IMR-90 (cell line): Measurements from ENCODE around the gene DELE1. TPM values are rescaled to one million over a fixed set of nuclear protein-coding genes. Genes with fewer than 3 reads are reported as not detected.

Experiments
- ATAC-seq: fragments of 200-7000 bp; cut with Tn5 transposase; 2 replicates; pipeline ENCODE4 v1.9.1; 2020; ENCODE audit warnings: low read depth, mild to moderate bottlenecking, moderate library complexity
- BruUV-seq: library from RNA; stranded (reverse); fragments of 400-500 nt; replicated peaks from 2 replicates; lab custom pipeline; 2021; lab: Mats Ljungman, UMichigan
- CTCF ChIA-PET: fragments of 300-600 bp; formaldehyde crosslinking; extraction: SDS; loops from one replicate; lab custom pipeline; 2021; ENCODE audit warnings: antibody characterized with exemption; lab: Yijun Ruan, JAX
- POLR2A ChIA-PET: fragments of 300-600 bp; sonication (Branson Sonifier 250); formaldehyde crosslinking; loops from one replicate; lab custom pipeline; 2022; ENCODE audit warnings: antibody characterized with exemption; ENCODE audit not compliant: unreplicated experiment; lab: Charles Lee
- DNase-seq: peaks from one replicate; pipeline ENCODE4 v3.0.0; 2013
- H2AFZ ChIP-seq: replicated peaks from 2 replicates; pipeline ENCODE3; 2013; ENCODE audit warnings: low read length, mild to moderate bottlenecking; ENCODE audit not compliant: poor library complexity
- H2AK5ac ChIP-seq: 2 replicates; pipeline ENCODE4 v1.6.1; 2013; ENCODE audit warnings: low read depth, low read length, inconsistent platforms
- H2AK9ac ChIP-seq: replicated peaks from 2 replicates; pipeline ENCODE3; 2013; ENCODE audit warnings: mild to moderate bottlenecking, low read depth, low read length, moderate library complexity; ENCODE audit not compliant: poor library complexity
- H2BK120ac ChIP-seq: 2 replicates; pipeline ENCODE4 v1.6.1; 2013; ENCODE audit warnings: low read depth, low read length, inconsistent platforms
- H2BK15ac ChIP-seq: 3 replicates; pipeline ENCODE4 v1.6.1; 2013; ENCODE audit warnings: low read depth, low read length, inconsistent platforms
- H2BK20ac ChIP-seq: 2 replicates; pipeline ENCODE4 v1.6.1; 2013; ENCODE audit warnings: low read depth, mild to moderate bottlenecking, inconsistent platforms, low read length, moderate library complexity
- H2BK5ac ChIP-seq: 2 replicates; pipeline ENCODE4 v1.6.1; 2013; ENCODE audit warnings: mild to moderate bottlenecking, low read depth, low read length, inconsistent platforms; ENCODE audit not compliant: poor library complexity, severe bottlenecking
- H3K14ac ChIP-seq: replicated peaks from 2 replicates; pipeline ENCODE4 v1.6.1; 2013; ENCODE audit warnings: low read depth, low read length, inconsistent platforms
- H3K18ac ChIP-seq: 2 replicates; pipeline ENCODE4 v1.6.1; 2013; ENCODE audit warnings: low read depth, low read length, control low read depth
- H3K23ac ChIP-seq: 2 replicates; pipeline ENCODE4 v1.6.1; 2013; ENCODE audit warnings: low read depth, low read length, inconsistent platforms
- H3K27ac ChIP-seq: 2 replicates; pipeline ENCODE4 v1.5.1; 2013; ENCODE audit warnings: mild to moderate bottlenecking, control low read depth, low read length; ENCODE audit not compliant: insufficient read depth
- H3K27me3 ChIP-seq: 2 replicates; pipeline ENCODE4 v1.6.1; 2013; ENCODE audit warnings: low read length; ENCODE audit not compliant: control insufficient read depth, insufficient read depth
- H3K36me3 ChIP-seq: 2 replicates; pipeline ENCODE4 v1.6.1; 2013; ENCODE audit warnings: low read length, mixed read lengths; ENCODE audit not compliant: control insufficient read depth, insufficient read depth
- H3K4ac ChIP-seq: 2 replicates; pipeline ENCODE4 v1.6.1; 2013; ENCODE audit warnings: low read depth, low read length, inconsistent platforms
- H3K4me1 ChIP-seq: 2 replicates; pipeline ENCODE4 v1.6.1; 2013; ENCODE audit warnings: low read length, mixed read lengths; ENCODE audit not compliant: control insufficient read depth, insufficient read depth
- H3K4me2 ChIP-seq: 2 replicates; pipeline ENCODE4 v1.6.1; 2013; ENCODE audit warnings: low read depth, mild to moderate bottlenecking, control low read depth, low read length, moderate library complexity
- H3K4me3 ChIP-seq: 2 replicates; pipeline ENCODE4 v1.5.1; 2013; ENCODE audit warnings: low read depth, mild to moderate bottlenecking, control low read depth, low read length, moderate library complexity; ENCODE audit not compliant: insufficient read depth
- H3K56ac ChIP-seq: 2 replicates; pipeline ENCODE4 v1.6.1; 2013; ENCODE audit warnings: low read length, inconsistent platforms; ENCODE audit not compliant: insufficient read depth; ENCODE audit errors: extremely low read depth
- H3K79me1 ChIP-seq, 2 experiments: 2 replicates each; pipeline ENCODE4 v1.6.1; 2013; ENCODE audit warnings: low read length in 2 of 2, inconsistent platforms in 1 of 2, low read depth in 1 of 2
- H3K9ac ChIP-seq: 2 replicates; pipeline ENCODE4 v1.6.1; 2013; ENCODE audit warnings: low read depth, low read length, control low read depth
- H3K9me1 ChIP-seq: 2 replicates; pipeline ENCODE4 v1.6.1; 2013; ENCODE audit warnings: low read length, inconsistent platforms; ENCODE audit not compliant: insufficient read depth
- H3K9me3 ChIP-seq: 2 replicates; pipeline ENCODE4 v1.6.1; 2013; ENCODE audit warnings: low read length; ENCODE audit not compliant: control insufficient read depth, insufficient read depth
- H4K20me1 ChIP-seq: 2 replicates; pipeline ENCODE4 v1.6.1; 2013; ENCODE audit warnings: low read length, inconsistent platforms; ENCODE audit not compliant: insufficient read depth
- H4K5ac ChIP-seq: 2 replicates; pipeline ENCODE4 v1.6.1; 2013; ENCODE audit warnings: mild to moderate bottlenecking, low read depth, low read length, control low read depth
- H4K8ac ChIP-seq, 2 experiments: 2 replicates each; pipeline ENCODE4 v1.6.1; 2013; ENCODE audit warnings: low read depth in 2 of 2, low read length in 2 of 2, control low read depth in 1 of 2, inconsistent platforms in 1 of 2
- H4K91ac ChIP-seq: 2 replicates; pipeline ENCODE4 v1.6.1; 2013; ENCODE audit warnings: low read depth, low read length, inconsistent platforms; ENCODE audit not compliant: insufficient read depth
- BHLHE40 ChIP-seq: fragments of 150-350 bp; IDR thresholded peaks from 2 replicates; pipeline ENCODE4 v1.6.1; 2016; ENCODE audit warnings: mild to moderate bottlenecking, low read depth, low read length
- CTCF ChIP-seq: conservative IDR thresholded peaks from 2 replicates; pipeline ENCODE4 v1.5.1; 2012; ENCODE audit warnings: mild to moderate bottlenecking, low read depth, low read length, improper control_type of control experiment
- ELK1 ChIP-seq: fragments of 150-350 bp; IDR thresholded peaks from 2 replicates; pipeline ENCODE4 v1.6.1; 2016; ENCODE audit warnings: low read depth, mild to moderate bottlenecking, low read length, moderate library complexity, borderline replicate concordance
- FOS ChIP-seq: fragments of 150-350 bp; IDR thresholded peaks from 2 replicates; pipeline ENCODE4 v1.6.1; 2016; ENCODE audit warnings: low read depth, low read length
- MAFK ChIP-seq: IDR thresholded peaks from 2 replicates; pipeline ENCODE4 v1.6.1; 2012; ENCODE audit warnings: low read depth, low read length, improper control_type of control experiment
- MAZ ChIP-seq: IDR thresholded peaks from 2 replicates; pipeline ENCODE4 v1.6.1; 2012; ENCODE audit warnings: low read depth, mild to moderate bottlenecking, low read length, improper control_type of control experiment, moderate library complexity, borderline replicate concordance
- MXI1 ChIP-seq: IDR thresholded peaks from 2 replicates; pipeline ENCODE4 v1.6.1; 2012; ENCODE audit warnings: low read depth, mild to moderate bottlenecking, low read length, moderate library complexity, borderline replicate concordance
- NFE2L2 ChIP-seq: fragments of 150-350 bp; IDR thresholded peaks from 2 replicates; pipeline ENCODE4 v1.6.1; 2016; ENCODE audit warnings: low read depth, mild to moderate bottlenecking, low read length
- POLR2A ChIP-seq: IDR thresholded peaks from 2 replicates; pipeline ENCODE4 v1.6.1; 2012; ENCODE audit warnings: mild to moderate bottlenecking, low read depth, low read length
- RAD21 ChIP-seq: IDR thresholded peaks from 2 replicates; pipeline ENCODE4 v1.6.1; 2012; ENCODE audit warnings: low read length, improper control_type of control experiment
- RCOR1 ChIP-seq: IDR thresholded peaks from 2 replicates; pipeline ENCODE4 v1.6.1; 2012; ENCODE audit warnings: mild to moderate bottlenecking, low read length, improper control_type of control experiment; ENCODE audit not compliant: insufficient replicate concordance
- RFX5 ChIP-seq: IDR thresholded peaks from 2 replicates; pipeline ENCODE4 v1.8.0; 2012; ENCODE audit warnings: low read depth, mild to moderate bottlenecking, low read length, moderate library complexity
- SMC3 ChIP-seq: fragments of 150-350 bp; IDR thresholded peaks from 2 replicates; pipeline ENCODE4 v1.6.1; 2016; ENCODE audit warnings: low read depth, mild to moderate bottlenecking, antibody characterized with exemption, low read length, moderate library complexity
- USF2 ChIP-seq: fragments of 150-350 bp; IDR thresholded peaks from 2 replicates; pipeline ENCODE4 v1.6.1; 2017; ENCODE audit warnings: mild to moderate bottlenecking, antibody characterized with exemption, low read length, low read depth
- WGBS, 2 experiments: methylation state at CpG; one replicate each; pipeline versions ENCODE4 v1.1.5 to v1.1.7; 2013; ENCODE audit warnings: missing lambda C conversion rate in 2 of 2; ENCODE audit not compliant: insufficient read length in 1 of 2; ENCODE audit errors: extremely low coverage in 2 of 2; 5-methylcytosine and 5-hydroxymethylcytosine counted together
- dilution Hi-C: fragments of 300-500 bp; cut with HindIII; formaldehyde crosslinking; loops from one replicate; pipeline ENCODE4 v1.14.3; 2018; ENCODE audit warnings: low sequenced_read_pairs; ENCODE audit not compliant: unreplicated experiment
- in situ Hi-C: fragments of 300-500 bp; cut with MboI; formaldehyde crosslinking; loops from 3 replicates; pipeline ENCODE4 v1.14.3; 2019; ENCODE audit warnings: low sequenced_read_pairs, inconsistent platforms, mixed read lengths
- intact Hi-C: fragments of 100-400 bp; cut with micrococcal nuclease; formaldehyde crosslinking; loops from 2 replicates; pipeline ENCODE4 v1.10.0; 2022
- polyA plus RNA-seq, 3 experiments: library from polyadenylated mRNA; depleted of rRNA; stranded (reverse); fragments of >200 nt; gene quantifications; 2 replicates each; pipeline ENCODE4 v1.2.3, GENCODE V29; 2012; ENCODE audit warnings: low replicate concordance in 1 of 3
- total RNA-seq: library from RNA; depleted of rRNA; stranded (reverse); fragments of >200 nt; gene quantifications from 2 replicates; pipeline ENCODE4 v1.2.3, GENCODE V29; 2012

DELE1 gene
- total and polyA plus RNA-seq, 2 of the 4 experiments (the other 2 are of a cell fraction), result 28.0 to 66.1 TPM

GRCh38 chr5:141942185-141942857, 18.6 kb downstream of the DELE1 start:
- H3K18ac ChIP-seq, result no peak overlapping the region
- in situ Hi-C loops, result no loop called here
- 86% methylated on average over 2 of the region's 9 CpGs; no CpG with 5 or more reads in 1 of the 2 experiments for WGBS, 2 experiments
- no peak overlapping the region for H3K4me3 ChIP-seq
- H4K5ac ChIP-seq, result no peak overlapping the region
- H2BK5ac ChIP-seq, result no peak overlapping the region
- no peak overlapping the region for H3K14ac ChIP-seq
- peaks cover 2% of the 10 kb centered on the region; the same call in 1 of the 2 replicates for H3K4me1 ChIP-seq
- H3K23ac ChIP-seq, result no peak overlapping the region
- ChIA-PET CTCF (no interaction called here), POLR2A (interaction anchor here (0.5 kb wide), 1 partner anchor 26 kb away, joined by 11 read pairs; no protein-coding TSS in a partner anchor)
- H4K8ac ChIP-seq, result no peak overlapping the region
- no peak overlapping the region for H2BK15ac ChIP-seq
- no peak overlapping the region for H3K56ac ChIP-seq
- DNase-seq (no peak), ATAC-seq (no peak)
- peaks cover 3% of the 10 kb centered on the region; the same call in 1 of the 2 replicates for H4K20me1 ChIP-seq
- no peak overlapping the region for H3K9ac ChIP-seq
- no peak overlapping the region for H3K4ac ChIP-seq
- no peak overlapping the region for H3K4me2 ChIP-seq
- H3K36me3 ChIP-seq, result peaks cover 15% of the 10 kb centered on the region
- H3K9me1 ChIP-seq, result peaks cover 7% of the 10 kb centered on the region; the same call in 1 of the 2 replicates
- no peaks in the 10 kb centered on the region for H3K9me3 ChIP-seq
- TF ChIP-seq MAFK (no peak), FOS (no peak), RFX5 (no peak), BHLHE40 (no peak), RCOR1 (no peak), POLR2A (no peak), ELK1 (no peak), MXI1 (no peak), MAZ (no peak), RAD21 (no peak), SMC3 (no peak), USF2 (no peak), CTCF (no peak), NFE2L2 (no peak)
- intact Hi-C loops, result no loop called here
- no peaks in the 10 kb centered on the region for H3K79me1 ChIP-seq
- dilution Hi-C loops, result no loop called here
- H2BK20ac ChIP-seq, result no peak overlapping the region
- H4K91ac ChIP-seq, result no peak overlapping the region
- H2AK5ac ChIP-seq, result no peak overlapping the region
- no TSS peak for BruUV-seq
- no peak overlapping the region for H3K27ac ChIP-seq
- no peak overlapping the region for H2AFZ ChIP-seq
- H3K27me3 ChIP-seq, result peaks cover 3% of the 10 kb centered on the region; the same call in 1 of the 2 replicates
- no peak overlapping the region for H2AK9ac ChIP-seq
- H2BK120ac ChIP-seq, result no peak overlapping the region
